ENCODE results near the gene SEMA3B.
"Not testable (repeated sequence)": the region's sequence is repeated elsewhere in the genome, so short reads cannot be mapped to it uniquely, and the experiment has no call there.

- TF ChIP-seq ARNTL (CRISPR knock-in tag; IDR thresholded peaks at IDR 0.05; ENCODE audit: borderline replicate concordance, low read depth); ZNF8 (CRISPR knock-in tag; IDR thresholded peaks at IDR 0.05); POU6F1 (CRISPR knock-in tag; IDR thresholded peaks at IDR 0.05; ENCODE audit: borderline replicate concordance, low read depth); RARB (CRISPR knock-in tag; IDR thresholded peaks at IDR 0.05): not testable (repeated sequence)
- TF ChIP-seq, protein P1, sequence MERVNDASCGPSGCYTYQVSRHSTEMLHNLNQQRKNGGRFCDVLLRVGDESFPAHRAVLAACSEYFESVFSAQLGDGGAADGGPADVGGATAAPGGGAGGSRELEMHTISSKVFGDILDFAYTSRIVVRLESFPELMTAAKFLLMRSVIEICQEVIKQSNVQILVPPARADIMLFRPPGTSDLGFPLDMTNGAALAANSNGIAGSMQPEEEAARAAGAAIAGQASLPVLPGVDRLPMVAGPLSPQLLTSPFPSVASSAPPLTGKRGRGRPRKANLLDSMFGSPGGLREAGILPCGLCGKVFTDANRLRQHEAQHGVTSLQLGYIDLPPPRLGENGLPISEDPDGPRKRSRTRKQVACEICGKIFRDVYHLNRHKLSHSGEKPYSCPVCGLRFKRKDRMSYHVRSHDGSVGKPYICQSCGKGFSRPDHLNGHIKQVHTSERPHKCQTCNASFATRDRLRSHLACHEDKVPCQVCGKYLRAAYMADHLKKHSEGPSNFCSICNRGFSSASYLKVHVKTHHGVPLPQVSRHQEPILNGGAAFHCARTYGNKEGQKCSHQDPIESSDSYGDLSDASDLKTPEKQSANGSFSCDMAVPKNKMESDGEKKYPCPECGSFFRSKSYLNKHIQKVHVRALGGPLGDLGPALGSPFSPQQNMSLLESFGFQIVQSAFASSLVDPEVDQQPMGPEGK (CRISPR knock-in tag; IDR thresholded peaks at IDR 0.05; ENCODE audit: borderline replicate concordance): not testable (repeated sequence)
These were observed 40.7 kb upstream of the SEMA3B start for GRCh38 chr3:50228184-50228763.
